Measurements from ENCODE around the gene NKAIN1.

- TF ChIP-seq CTCF (IDR thresholded peaks at IDR 0.05; ENCODE audit: low read length) = no peak
- TF ChIP-seq EZH2 (IDR thresholded peaks at IDR 0.05; ENCODE audit: borderline replicate concordance, low read length) = no peak
Measured at GRCh38 chr1:31198150-31198549, 41.5 kb downstream of the NKAIN1 start.
